Neural progenitor cell (in vitro differentiated cells): Measurements from ENCODE around the gene TSHZ2. TPM values are rescaled to one million over a fixed set of nuclear protein-coding genes. Genes with fewer than 3 reads are reported as not detected.

Experiments
- DNase-seq: peaks from one replicate; pipeline ENCODE4 v3.0.0-alpha.2; 2016; ENCODE audit warnings: low spot score
- H2AFZ ChIP-seq: fragments of 200-600 bp; sonication (generic); replicated peaks from 2 replicates; pipeline ENCODE4 v1.6.1; 2016; ENCODE audit warnings: antibody characterized with exemption
- H3F3A ChIP-seq: fragments of 200-600 bp; sonication (generic); 2 replicates; pipeline ENCODE4 v1.6.1; 2016; ENCODE audit warnings: antibody characterized with exemption, low read depth
- H3K27ac ChIP-seq: fragments of 200-600 bp; sonication (generic); 2 replicates; pipeline ENCODE4 v1.5.1; 2016; ENCODE audit warnings: mild to moderate bottlenecking
- H3K27me3 ChIP-seq: fragments of 200-600 bp; sonication (generic); 2 replicates; pipeline ENCODE4 v1.6.1; 2016; ENCODE audit warnings: mild to moderate bottlenecking, moderate library complexity
- H3K36me3 ChIP-seq: fragments of 200-600 bp; sonication (generic); 2 replicates; pipeline ENCODE4 v1.5.1; 2016
- H3K4me1 ChIP-seq: fragments of 200-600 bp; sonication (generic); 2 replicates; pipeline ENCODE4 v1.6.1; 2016; ENCODE audit warnings: mixed run types
- H3K4me2 ChIP-seq: fragments of 200-600 bp; sonication (generic); 2 replicates; pipeline ENCODE4 v1.6.1; 2016
- H3K4me3 ChIP-seq: fragments of 200-600 bp; sonication (generic); 2 replicates; pipeline ENCODE4 v1.5.1; 2016
- H3K79me2 ChIP-seq: fragments of 200-600 bp; sonication (generic); 2 replicates; pipeline ENCODE4 v1.6.1; 2016; ENCODE audit warnings: low read depth
- H3K9ac ChIP-seq: fragments of 200-600 bp; sonication (generic); 2 replicates; pipeline ENCODE4 v1.6.1; 2016
- H3K9me3 ChIP-seq: fragments of 200-600 bp; sonication (generic); 2 replicates; pipeline ENCODE4 v1.5.1; 2016; ENCODE audit warnings: low read depth
- H4K20me1 ChIP-seq: fragments of 200-600 bp; sonication (generic); 2 replicates; pipeline ENCODE4 v1.6.1; 2016; ENCODE audit warnings: low read depth
- H3K27ac Mint-ChIP-seq: 3 replicates; pipeline ENCODE4 v1.8.0; 2021; ENCODE audit warnings: mixed read lengths
- H3K27me3 Mint-ChIP-seq: 2 replicates; pipeline ENCODE4 v1.8.0; 2022; ENCODE audit warnings: low read depth, mild to moderate bottlenecking, inconsistent platforms, moderate library complexity, mixed read lengths; ENCODE audit not compliant: insufficient read depth
- H3K36me3 Mint-ChIP-seq: 3 replicates; pipeline ENCODE4 v1.8.0; 2021; ENCODE audit warnings: mixed read lengths
- H3K4me1 Mint-ChIP-seq: 3 replicates; pipeline ENCODE4 v1.8.0; 2021; ENCODE audit warnings: mixed read lengths
- H3K4me3 Mint-ChIP-seq: 3 replicates; pipeline ENCODE4 v1.8.0; 2021; ENCODE audit warnings: mild to moderate bottlenecking, moderate library complexity, mixed read lengths
- H3K9me3 Mint-ChIP-seq: 3 replicates; pipeline ENCODE4 v1.8.0; 2020; ENCODE audit warnings: mixed read lengths
- CTCF ChIP-seq: fragments of 200-600 bp; sonication (generic); IDR thresholded peaks from 2 replicates; pipeline ENCODE4 v1.5.1; 2017; ENCODE audit warnings: antibody characterized with exemption, mild to moderate bottlenecking
- EZH2 ChIP-seq: fragments of 200-600 bp; sonication (generic); IDR thresholded peaks from 2 replicates; pipeline ENCODE4 v1.6.1; 2017; ENCODE audit warnings: antibody characterized with exemption, mild to moderate bottlenecking, moderate library complexity
- EZH2phosphoT487 ChIP-seq: fragments of 200-600 bp; sonication (generic); IDR thresholded peaks from 2 replicates; pipeline ENCODE4 v1.6.1; 2017; ENCODE audit warnings: antibody characterized with exemption
- total RNA-seq: library from RNA; depleted of rRNA; stranded (reverse); fragments of >200 nt; gene quantifications from 2 replicates; pipeline ENCODE4 v1.2.3, GENCODE V29; 2015; ENCODE audit warnings: low replicate concordance

Gene TSHZ2
- total RNA-seq, 1 donor from 2014 or later, result 1.8 TPM

GRCh38 chr20:53402233-53403005, 430.3 kb downstream of the TSHZ2 start:
- Histone ChIP-seq H3K9me3 (no peaks in the 10 kb centered on the region), H4K20me1 (no peaks in the 10 kb centered on the region), H3K4me3 (no peak overlapping the region), H3K36me3 (no peaks in the 10 kb centered on the region), H3K4me1 (no peaks in the 10 kb centered on the region), H3K9ac (no peak overlapping the region), H3K79me2 (no peaks in the 10 kb centered on the region), H3K4me2 (no peak overlapping the region), H3K27ac (no peak overlapping the region), H3K27me3 (no peaks in the 10 kb centered on the region), H2AFZ (no peak overlapping the region), H3F3A (no peaks in the 10 kb centered on the region)
- Mint-ChIP-seq H3K4me1 (peaks cover 18% of the 10 kb centered on the region), H3K27me3 (no peaks in the 10 kb centered on the region), H3K9me3 (peaks cover 4% of the 10 kb centered on the region), H3K4me3 (peak overlapping the region; percentile 22), H3K27ac (no peak overlapping the region), H3K36me3 (no peaks in the 10 kb centered on the region)
- TF ChIP-seq CTCF, result no peak
- TF ChIP-seq EZH2, result no peak
- TF ChIP-seq EZH2phosphoT487, result no peak
- no peak for DNase-seq

DNA sequence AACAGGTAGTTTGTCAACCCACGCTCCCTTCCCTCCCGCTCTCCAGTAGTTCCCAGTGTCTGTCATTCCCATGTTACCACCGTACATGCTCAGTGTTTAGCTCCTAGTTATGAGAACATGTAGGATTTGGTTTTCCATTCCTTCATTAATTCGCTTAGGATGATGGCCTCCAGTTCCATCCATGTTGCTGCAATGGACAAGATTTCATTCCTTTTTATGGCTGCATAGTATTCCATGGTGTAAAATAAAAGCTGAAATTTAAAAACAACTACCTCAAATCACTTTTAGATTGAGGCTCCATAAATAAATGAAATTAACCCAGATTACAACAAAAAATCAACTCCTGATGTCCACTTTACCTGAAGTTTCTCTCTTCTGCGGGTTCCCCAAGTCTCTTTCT, 430.9 kb downstream of the TSHZ2 start:
- Histone ChIP-seq H4K20me1 (no peaks in the 10 kb centered on the region), H3K4me3 (no peak overlapping the region), H3K4me1 (no peaks in the 10 kb centered on the region), H3K9ac (no peak overlapping the region), H3K27ac (no peak overlapping the region), H3K9me3 (no peaks in the 10 kb centered on the region), H3K36me3 (no peaks in the 10 kb centered on the region), H3K79me2 (no peaks in the 10 kb centered on the region), H3K4me2 (no peak overlapping the region), H3K27me3 (no peaks in the 10 kb centered on the region), H3F3A (no peaks in the 10 kb centered on the region), H2AFZ (no peak overlapping the region)
- H3K27ac Mint-ChIP-seq, result no peak overlapping the region
- no peak overlapping the region for H3K4me3 Mint-ChIP-seq
- H3K4me1 Mint-ChIP-seq, result peaks cover 20% of the 10 kb centered on the region
- DNase-seq, result no peak
- TF ChIP-seq EZH2phosphoT487 (no peak), EZH2 (no peak), CTCF (no peak)
- H3K27me3 Mint-ChIP-seq, result peaks cover under 1% of the 10 kb centered on the region
- H3K36me3 Mint-ChIP-seq, result no peaks in the 10 kb centered on the region
- peaks cover 4% of the 10 kb centered on the region for H3K9me3 Mint-ChIP-seq

GRCh38 chr20:53405139-53405538, 433.0 kb downstream of the TSHZ2 start:
- no peak overlapping the region for H2AFZ ChIP-seq
- H3K4me3 ChIP-seq, result no peak overlapping the region
- H3K9me3 Mint-ChIP-seq, result peaks cover 4% of the 10 kb centered on the region
- no peak for DNase-seq
- H3K27me3 Mint-ChIP-seq, result peaks cover 2% of the 10 kb centered on the region
- H3K27me3 ChIP-seq, result no peaks in the 10 kb centered on the region
- H3K79me2 ChIP-seq, result no peaks in the 10 kb centered on the region
- H4K20me1 ChIP-seq, result no peaks in the 10 kb centered on the region
- H3K4me1 ChIP-seq, result peaks cover 8% of the 10 kb centered on the region
- H3K27ac ChIP-seq, result no peak overlapping the region
- H3K9me3 ChIP-seq, result no peaks in the 10 kb centered on the region
- no peaks in the 10 kb centered on the region for H3F3A ChIP-seq
- TF ChIP-seq EZH2 (no peak), CTCF (no peak), EZH2phosphoT487 (no peak)
- no peak overlapping the region for H3K27ac Mint-ChIP-seq
- H3K4me1 Mint-ChIP-seq, result peaks cover 18% of the 10 kb centered on the region
- no peak overlapping the region for H3K4me2 ChIP-seq
- no peak overlapping the region for H3K9ac ChIP-seq
- no peaks in the 10 kb centered on the region for H3K36me3 ChIP-seq
- H3K4me3 Mint-ChIP-seq, result no peak overlapping the region
- H3K36me3 Mint-ChIP-seq, result peaks cover 2% of the 10 kb centered on the region
